ENCODE results near the gene RAB33B. TPM values are rescaled to one million over a fixed set of nuclear protein-coding genes. Genes with fewer than 3 reads are reported as not detected.

RAB33B gene
- total and polyA plus RNA-seq, 8 donors = 2.4 to 7.5 (median 4.7) TPM

DNA sequence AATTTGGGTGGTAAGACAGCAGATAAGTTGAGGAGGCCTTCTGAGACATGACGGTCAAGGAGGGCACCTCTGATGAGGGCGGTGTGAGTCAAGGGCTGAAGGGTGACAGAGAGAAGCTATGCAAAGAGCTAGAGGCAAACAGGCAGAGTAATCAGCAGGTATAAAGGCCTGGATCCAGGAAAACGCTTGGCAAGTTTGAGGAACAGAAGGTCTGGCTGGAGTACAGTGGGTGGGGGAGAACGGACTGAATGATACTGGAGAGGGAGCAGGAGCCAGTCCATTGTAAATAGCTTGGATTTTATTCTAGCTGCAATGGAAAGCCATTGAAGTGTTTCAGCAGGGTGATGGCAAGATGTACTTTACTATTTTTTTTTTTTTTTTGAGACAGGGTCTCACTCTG lies 39.3 kb downstream of the RAB33B start:
- Histone ChIP-seq H3K27ac (no peak overlapping the region), H3K4me1 (peaks cover 5 to 10% (median 9%) of the 10 kb centered on the region in 3 donors), H3K4me3 (no peak overlapping the region), H3K9me3 (no peaks in the 10 kb centered on the region), H3K36me3 (no peaks in the 10 kb centered on the region), H3K27me3 (no peaks in the 10 kb centered on the region)
- WGBS, 2 donors = 48 to 49% methylated on average over 4 of the region's 4 CpGs
- no peak for FAIRE-seq
- intact Hi-C loops (cut with DNase I) = no loop called here
- TF ChIP-seq, protein P1, sequence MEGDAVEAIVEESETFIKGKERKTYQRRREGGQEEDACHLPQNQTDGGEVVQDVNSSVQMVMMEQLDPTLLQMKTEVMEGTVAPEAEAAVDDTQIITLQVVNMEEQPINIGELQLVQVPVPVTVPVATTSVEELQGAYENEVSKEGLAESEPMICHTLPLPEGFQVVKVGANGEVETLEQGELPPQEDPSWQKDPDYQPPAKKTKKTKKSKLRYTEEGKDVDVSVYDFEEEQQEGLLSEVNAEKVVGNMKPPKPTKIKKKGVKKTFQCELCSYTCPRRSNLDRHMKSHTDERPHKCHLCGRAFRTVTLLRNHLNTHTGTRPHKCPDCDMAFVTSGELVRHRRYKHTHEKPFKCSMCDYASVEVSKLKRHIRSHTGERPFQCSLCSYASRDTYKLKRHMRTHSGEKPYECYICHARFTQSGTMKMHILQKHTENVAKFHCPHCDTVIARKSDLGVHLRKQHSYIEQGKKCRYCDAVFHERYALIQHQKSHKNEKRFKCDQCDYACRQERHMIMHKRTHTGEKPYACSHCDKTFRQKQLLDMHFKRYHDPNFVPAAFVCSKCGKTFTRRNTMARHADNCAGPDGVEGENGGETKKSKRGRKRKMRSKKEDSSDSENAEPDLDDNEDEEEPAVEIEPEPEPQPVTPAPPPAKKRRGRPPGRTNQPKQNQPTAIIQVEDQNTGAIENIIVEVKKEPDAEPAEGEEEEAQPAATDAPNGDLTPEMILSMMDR (IDR thresholded peaks at IDR 0.05) = no peak
- no peak for DNase-seq
- peak in 1 of 4 donors; percentile 29 for ATAC-seq

DNA sequence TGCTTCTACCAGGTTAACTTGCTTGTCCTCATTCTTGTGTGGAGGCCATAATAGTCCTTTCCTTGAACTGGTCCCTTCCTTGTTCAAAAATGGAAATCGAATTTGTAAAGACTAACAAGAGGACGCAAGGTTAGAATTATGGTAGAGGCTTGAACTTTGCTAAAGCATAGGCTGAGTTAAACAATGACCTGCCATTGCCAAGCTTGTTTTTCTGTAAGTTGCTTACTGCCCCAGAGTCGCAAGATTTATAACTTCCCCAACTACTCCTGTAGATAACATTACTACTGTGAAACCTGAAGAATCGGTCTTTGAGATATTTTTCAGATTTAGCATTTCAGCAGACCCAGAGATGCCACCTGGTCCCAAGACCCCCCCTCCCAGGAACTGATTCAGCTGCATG lies 45.3 kb downstream of the RAB33B start:
- H3K4me3 ChIP-seq = no peak overlapping the region
- DNase-seq = no peak
- H3K27me3 ChIP-seq = no peaks in the 10 kb centered on the region
- H3K36me3 ChIP-seq = no peaks in the 10 kb centered on the region
- peaks cover 5 to 10% (median 9%) of the 10 kb centered on the region in 3 donors for H3K4me1 ChIP-seq
- no peak overlapping the region for H3K27ac ChIP-seq
- TF ChIP-seq, protein P1 (IDR thresholded peaks at IDR 0.05) = no peak
- FAIRE-seq = no peak
- no peaks in the 10 kb centered on the region for H3K9me3 ChIP-seq
- intact Hi-C loops (cut with DNase I) = no loop called here
- no peak for ATAC-seq
- WGBS, 2 donors = 65 to 66% methylated on average over 4 of the region's 4 CpGs

DNA sequence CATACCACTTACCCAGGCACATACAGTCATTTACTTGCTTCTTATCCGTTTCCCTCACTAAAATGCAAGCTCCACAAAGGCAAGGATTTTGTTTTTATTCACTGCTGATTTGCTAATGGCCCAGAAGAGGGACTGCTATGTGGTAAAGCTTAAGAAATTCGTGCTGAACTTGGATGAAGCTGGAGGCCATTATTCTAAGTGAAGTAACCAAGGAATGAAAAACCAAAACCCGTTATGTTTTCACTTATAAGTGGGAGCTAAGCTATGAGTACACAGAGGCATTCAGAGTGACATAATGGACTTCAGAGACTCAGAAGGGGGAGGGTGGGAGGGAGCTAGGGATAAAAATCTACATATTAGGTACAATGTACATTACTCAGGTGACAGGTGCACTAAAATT lies 47.2 kb downstream of the RAB33B start:
- Histone ChIP-seq H3K27me3 (no peaks in the 10 kb centered on the region), H3K4me1 (peaks cover 5 to 10% (median 9%) of the 10 kb centered on the region in 3 donors), H3K4me3 (no peak overlapping the region), H3K9me3 (no peaks in the 10 kb centered on the region), H3K27ac (no peak overlapping the region), H3K36me3 (no peaks in the 10 kb centered on the region)
- TF ChIP-seq, protein P1 (IDR thresholded peaks at IDR 0.05) = no peak
- WGBS, 2 donors = 49 to 58% methylated on average over 3 of the region's 3 CpGs
- DNase-seq (no peak), FAIRE-seq (no peak), ATAC-seq (no peak)
- intact Hi-C loops (cut with DNase I) = no loop called here

GRCh38 chr4:139501527-139501926 lies 47.6 kb downstream of the RAB33B start:
- 85 to 88% methylated on average over 6 of the region's 6 CpGs for WGBS, 2 donors
- no peak for ATAC-seq
- Histone ChIP-seq H3K27me3 (no peaks in the 10 kb centered on the region), H3K36me3 (no peaks in the 10 kb centered on the region), H3K4me1 (peaks cover 5 to 8% (median 6%) of the 10 kb centered on the region in 3 donors), H3K4me3 (no peak overlapping the region), H3K9me3 (no peaks in the 10 kb centered on the region), H3K27ac (no peak overlapping the region)
- no peak for FAIRE-seq
- intact Hi-C loops (cut with DNase I) = no loop called here
- TF ChIP-seq, protein P1 (IDR thresholded peaks at IDR 0.05) = no peak
- DNase-seq = no peak

DNA sequence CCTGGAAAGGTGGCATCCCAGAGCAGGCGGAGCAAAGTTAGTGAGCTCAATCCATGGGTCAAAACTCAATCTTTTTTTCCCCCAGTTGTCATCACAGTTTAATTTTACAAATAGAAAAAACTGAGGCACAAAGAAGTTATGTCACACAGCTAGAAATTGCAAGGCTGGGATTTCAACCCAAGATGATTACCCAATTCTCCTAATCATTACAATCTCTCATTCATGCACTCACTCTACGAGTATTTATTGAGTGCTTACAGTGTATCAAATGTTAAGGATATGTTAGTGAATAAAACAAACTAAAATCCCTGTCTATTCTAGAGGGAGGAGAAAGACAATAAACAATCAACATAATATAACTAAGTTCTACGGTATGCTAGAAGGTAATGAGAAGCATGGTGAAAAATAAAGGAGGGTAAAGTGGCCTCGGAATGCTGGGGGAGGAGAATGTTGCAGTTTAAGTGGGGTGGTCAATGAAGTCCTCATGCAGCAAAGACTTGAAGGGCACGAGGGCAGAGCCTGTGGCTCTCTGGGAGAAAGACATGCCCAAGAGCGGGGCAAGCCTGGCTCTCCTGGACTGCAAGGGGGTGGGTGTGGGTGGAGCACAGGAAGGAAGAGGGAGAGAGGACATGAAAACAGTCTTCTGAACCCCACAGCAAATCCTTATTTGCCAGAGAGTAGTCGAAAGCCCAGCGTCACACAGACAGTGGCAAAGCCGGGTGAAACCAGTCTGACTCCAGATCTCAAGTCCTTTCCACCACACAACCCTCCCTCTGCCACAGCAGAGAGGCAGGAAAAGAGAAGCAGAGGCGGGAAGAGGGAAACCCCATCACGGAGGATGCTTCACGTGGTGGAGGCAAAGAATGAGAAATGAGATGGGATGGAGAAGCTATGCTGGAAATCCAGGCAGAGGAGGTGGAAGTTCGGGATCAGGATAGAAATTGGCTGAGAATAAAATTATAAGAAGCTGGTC lies 48.3 kb downstream of the RAB33B start:
- no peak for ATAC-seq
- TF ChIP-seq, protein P1 (IDR thresholded peaks at IDR 0.05) = no peak
- FAIRE-seq = no peak

More for the DNA sequence above, 48.3 kb downstream of the RAB33B start:
- no peaks in the 10 kb centered on the region for H3K9me3 ChIP-seq
- no peak overlapping the region for H3K4me3 ChIP-seq
- no peaks in the 10 kb centered on the region for H3K36me3 ChIP-seq
- intact Hi-C loops (cut with DNase I) = no loop called here
- 72 to 83% methylated on average over 13 of the region's 13 CpGs for WGBS, 2 donors
- DNase-seq = no peak
- H3K4me1 ChIP-seq = peaks cover under 1 to 2% (median 1%) of the 10 kb centered on the region in 3 donors
- H3K27ac ChIP-seq = no peak overlapping the region
- no peaks in the 10 kb centered on the region for H3K27me3 ChIP-seq

Data from pancreas (tissue), 10 donors.